Ishikawa (cell line): Measurements from ENCODE around the gene ASCC1.

ENCODE experiments used
- EGR1 ChIP-seq: IDR thresholded peaks from 2 replicates; pipeline ENCODE4 v1.6.1; 2012
- MAX ChIP-seq: IDR thresholded peaks from 2 replicates; pipeline ENCODE4 v1.6.1; 2012
- TCF12 ChIP-seq: IDR thresholded peaks from 2 replicates; pipeline ENCODE4 v1.6.1; 2012; ENCODE audit warnings: low read depth
- ZBTB7A ChIP-seq: IDR thresholded peaks from 2 replicates; pipeline ENCODE4 v1.6.1; 2012; ENCODE audit warnings: low read depth

GRCh38 chr10:72062382-72062781 lies 153.7 kb downstream of the ASCC1 start:
- TF ChIP-seq MAX = no peak
- TF ChIP-seq EGR1 = no peak
- TF ChIP-seq TCF12 = no peak
- TF ChIP-seq ZBTB7A = no peak
